CD14-positive monocyte (primary cell): ENCODE data around the gene IRF2BPL. TPM values are rescaled to one million over a fixed set of nuclear protein-coding genes. Genes with fewer than 3 reads are reported as not detected.

Experiments used
- DNase-seq, 3 donors: peaks; one replicate each; pipeline ENCODE4 v3.0.0-alpha.2; 2011 to 2022
- H2AFZ ChIP-seq: 2 replicates; pipeline ENCODE4 v1.6.0; 2012; ENCODE audit warnings: mild to moderate bottlenecking, low read depth, low read length, inconsistent platforms; ENCODE audit not compliant: insufficient read depth, poor library complexity, severe bottlenecking
- H3K27ac ChIP-seq, 2 donors: 1 replicate in 1 of 2; 2 replicates in 1 of 2; pipeline ENCODE4 v1.5.1; 2012 to 2013; ENCODE audit warnings: low read length in 2 of 2, control low read depth in 1 of 2, inconsistent platforms in 1 of 2, low read depth in 1 of 2, mild to moderate bottlenecking in 1 of 2
- H3K27me3 ChIP-seq, 2 donors: one replicate each; pipeline versions ENCODE4 v1.6.0 to v1.6.1; 2011 to 2013; ENCODE audit warnings: low read length in 2 of 2; ENCODE audit not compliant: control insufficient read depth in 2 of 2, insufficient read depth in 2 of 2
- H3K36me3 ChIP-seq, 2 donors: replicated peaks in 1 of 2; 1 replicate in 1 of 2; 2 replicates in 1 of 2; pipeline versions ENCODE4 v1.5.1 to v1.6.1; 2012 to 2013; ENCODE audit warnings: low read length in 2 of 2, control low read depth in 1 of 2, inconsistent platforms in 1 of 2, mild to moderate bottlenecking in 1 of 2; ENCODE audit not compliant: insufficient read depth in 2 of 2, control insufficient read depth in 1 of 2
- H3K4me1 ChIP-seq, 2 donors: 1 replicate in 1 of 2; 2 replicates in 1 of 2; pipeline versions ENCODE4 v1.5.1 to v1.6.1; 2012 to 2013; ENCODE audit warnings: low read length in 2 of 2, control low read depth in 1 of 2, inconsistent platforms in 1 of 2, mild to moderate bottlenecking in 1 of 2, moderate library complexity in 1 of 2; ENCODE audit not compliant: insufficient read depth in 2 of 2, control insufficient read depth in 1 of 2
- H3K4me2 ChIP-seq: replicated peaks from 2 replicates; pipeline ENCODE3; 2012; ENCODE audit warnings: low read length, moderate library complexity, mild to moderate bottlenecking; ENCODE audit not compliant: poor library complexity, severe bottlenecking; ENCODE audit errors: extremely low read depth
- H3K4me3 ChIP-seq, 3 experiments: fragments of 200-600 bp in 1 of 3; sonication (generic) in 1 of 3; replicated peaks in 1 of 3; 1 replicate in 2 of 3; 2 replicates in 1 of 3; pipeline ENCODE4 v1.5.1; 2011 to 2013; ENCODE audit warnings: low read length in 3 of 3, mild to moderate bottlenecking in 3 of 3, control low read depth in 2 of 3, low read depth in 2 of 3, inconsistent platforms in 1 of 3, moderate library complexity in 1 of 3
- H3K79me2 ChIP-seq: 2 replicates; pipeline ENCODE4 v1.6.0; 2012; ENCODE audit warnings: mild to moderate bottlenecking, control low read depth, inconsistent platforms, low read length, moderate library complexity; ENCODE audit not compliant: insufficient read depth
- H3K9ac ChIP-seq: 2 replicates; pipeline ENCODE4 v1.6.0; 2017; ENCODE audit warnings: low read length, mild to moderate bottlenecking; ENCODE audit not compliant: insufficient read depth, poor library complexity, severe bottlenecking
- H3K9me3 ChIP-seq, 2 donors: replicated peaks in 1 of 2; 1 replicate in 1 of 2; 2 replicates in 1 of 2; pipeline versions ENCODE4 v1.5.1 to v1.6.1; 2012 to 2013; ENCODE audit warnings: low read length in 2 of 2, control low read depth in 1 of 2; ENCODE audit not compliant: control insufficient read depth in 1 of 2, insufficient read depth in 1 of 2
- H4K20me1 ChIP-seq: 2 replicates; pipeline ENCODE4 v1.6.0; 2012; ENCODE audit warnings: mild to moderate bottlenecking, low read length, control low read depth, moderate library complexity; ENCODE audit not compliant: insufficient read depth
- H3K27ac Mint-ChIP-seq, 7 donors: one replicate each; pipeline ENCODE4 v1.8.0; 2020; ENCODE audit warnings: mild to moderate bottlenecking in 7 of 7, mixed read lengths in 7 of 7, moderate library complexity in 6 of 7, inconsistent platforms in 2 of 7
- H3K27me3 Mint-ChIP-seq, 3 donors: one replicate each; pipeline ENCODE4 v1.8.0; 2021 to 2022; ENCODE audit warnings: low read depth in 3 of 3, mild to moderate bottlenecking in 3 of 3, mixed read lengths in 3 of 3, moderate library complexity in 3 of 3, inconsistent platforms in 1 of 3
- H3K36me3 Mint-ChIP-seq, 2 donors: one replicate each; pipeline ENCODE4 v1.8.0; 2020; ENCODE audit warnings: mixed read lengths in 2 of 2, inconsistent platforms in 1 of 2, mild to moderate bottlenecking in 1 of 2
- H3K4me1 Mint-ChIP-seq: one replicate; pipeline ENCODE4 v1.8.0; 2020; ENCODE audit warnings: mild to moderate bottlenecking, mixed read lengths
- H3K4me3 Mint-ChIP-seq, 2 donors: one replicate each; pipeline ENCODE4 v1.8.0; 2020; ENCODE audit warnings: mild to moderate bottlenecking in 2 of 2, mixed read lengths in 2 of 2, moderate library complexity in 1 of 2
- H3K9me3 Mint-ChIP-seq, 7 donors: one replicate each; pipeline ENCODE4 v1.8.0; 2020 to 2022; ENCODE audit warnings: mixed read lengths in 7 of 7, mild to moderate bottlenecking in 6 of 7, moderate library complexity in 6 of 7, inconsistent platforms in 2 of 7
- CTCF ChIP-seq: fragments of 200-600 bp; IDR thresholded peaks from one replicate; pipeline ENCODE4 v1.8.0; 2022; ENCODE audit warnings: antibody characterized with exemption, mild to moderate bottlenecking
- WGBS: methylation state at CpG from one replicate; pipeline ENCODE4 v1.1.5; 2013; ENCODE audit warnings: missing lambda C conversion rate; ENCODE audit not compliant: insufficient coverage; 5-methylcytosine and 5-hydroxymethylcytosine counted together
- intact Hi-C, 2 donors: fragments of 100-400 bp; cut with micrococcal nuclease; formaldehyde crosslinking; loops; one replicate each; pipeline versions ENCODE4 v1.15.0 to v1.15.1; 2023
- polyA plus RNA-seq, 3 donors: library from polyadenylated mRNA; depleted of rRNA in 1 of 3; unstranded in 2 of 3; stranded (reverse) in 1 of 3; fragments of 300-500 nt in 2 of 3; fragments of >200 nt in 1 of 3; fragmentation: Illumina TruSeq in 2 of 3; gene quantifications; 1 replicate in 2 of 3; 2 replicates in 1 of 3; pipeline ENCODE4 v1.2.3, GENCODE V29; 2012 to 2021

Gene IRF2BPL
- polyA plus RNA-seq, 3 donors: 1.4 to 17.9 (median 1.9) TPM

GRCh38 chr14:77064521-77065178, 36.1 kb upstream of the IRF2BPL start:
- Histone ChIP-seq H3K36me3 (no peaks in the 10 kb centered on the region), H3K4me3 (no peak overlapping the region), H3K27me3 (no peaks in the 10 kb centered on the region), H3K79me2 (no peaks in the 10 kb centered on the region), H2AFZ (no peak overlapping the region), H4K20me1 (no peaks in the 10 kb centered on the region), H3K9me3 (no peaks in the 10 kb centered on the region), H3K4me2 (no peak overlapping the region), H3K27ac (no peak overlapping the region), H3K9ac (no peak overlapping the region), H3K4me1 (peaks cover 5 to 11% of the 10 kb centered on the region in 2 donors)
- H3K4me1 Mint-ChIP-seq: peaks cover 9% of the 10 kb centered on the region
- 92% methylated on average over 6 of the region's 8 CpGs for WGBS
- no peak overlapping the region for H3K27ac Mint-ChIP-seq
- no peak for TF ChIP-seq CTCF
- no peak for DNase-seq
- H3K9me3 Mint-ChIP-seq: peaks cover 0 to 2% (median 0%) of the 10 kb centered on the region in 7 donors
- peaks cover 7 to 8% (median 7%) of the 10 kb centered on the region in 3 donors for H3K27me3 Mint-ChIP-seq
- H3K36me3 Mint-ChIP-seq: no peaks in the 10 kb centered on the region
- intact Hi-C loops: loop anchor here in 1 of 2 donors (5.0 kb wide), 2 partner anchors 117 to 152 kb away; no protein-coding TSS in a partner anchor
- H3K4me3 Mint-ChIP-seq: no peak overlapping the region

GRCh38 chr14:77063571-77064171, 35.2 kb upstream of the IRF2BPL start:
- DNase-seq: no peak
- H2AFZ ChIP-seq: no peak overlapping the region
- H3K36me3 ChIP-seq: no peaks in the 10 kb centered on the region
- Mint-ChIP-seq H3K4me1 (peaks cover 13% of the 10 kb centered on the region), H3K36me3 (no peaks in the 10 kb centered on the region), H3K27me3 (peaks cover 3 to 5% (median 4%) of the 10 kb centered on the region in 3 donors), H3K4me3 (no peak overlapping the region), H3K9me3 (peaks cover 0 to 2% (median 0%) of the 10 kb centered on the region in 7 donors), H3K27ac (peak overlapping the region in 2 of 7 donors; percentile 38 to 64)
- no peak overlapping the region for H3K9ac ChIP-seq
- H3K27ac ChIP-seq: no peak overlapping the region
- intact Hi-C loops: no loop called here
- H3K4me2 ChIP-seq: no peak overlapping the region
- no peaks in the 10 kb centered on the region for H3K9me3 ChIP-seq
- TF ChIP-seq CTCF: no peak
- H4K20me1 ChIP-seq: no peaks in the 10 kb centered on the region
- H3K79me2 ChIP-seq: no peaks in the 10 kb centered on the region
- H3K4me1 ChIP-seq: peaks cover 5 to 11% of the 10 kb centered on the region in 2 donors
- no peaks in the 10 kb centered on the region for H3K27me3 ChIP-seq
- no peak overlapping the region for H3K4me3 ChIP-seq
- WGBS: 81% methylated on average over 6 of the region's 10 CpGs
